Calu3 (cell line): ENCODE data around the gene COL7A1. TPM values are rescaled to one million over a fixed set of nuclear protein-coding genes. Genes with fewer than 3 reads are reported as not detected.

Source experiments
- BruUV-seq: library from RNA; stranded (reverse); fragments of 400-500 nt; replicated peaks from 2 replicates; lab custom pipeline; 2021; lab: Mats Ljungman, UMichigan
- CTCF ChIA-PET: fragments of 300-600 bp; sonication (Branson Sonifier 250); formaldehyde crosslinking; loops from one replicate; lab custom pipeline; 2022; ENCODE audit warnings: antibody characterized with exemption; lab: Charles Lee
- DNase-seq: peaks from one replicate; pipeline ENCODE4 v3.0.0; 2022
- H3K27ac Mint-ChIP-seq: one replicate; pipeline ENCODE4 v1.8.0; 2022; ENCODE audit warnings: mixed read lengths; ENCODE audit not compliant: unreplicated experiment
- H3K27me3 Mint-ChIP-seq: one replicate; pipeline ENCODE4 v1.8.0; 2022; ENCODE audit warnings: mixed read lengths; ENCODE audit not compliant: unreplicated experiment
- H3K36me3 Mint-ChIP-seq: one replicate; pipeline ENCODE4 v1.8.0; 2022; ENCODE audit warnings: mild to moderate bottlenecking, moderate library complexity, mixed read lengths; ENCODE audit not compliant: insufficient read depth, unreplicated experiment
- H3K4me1 Mint-ChIP-seq: one replicate; pipeline ENCODE4 v1.8.0; 2022; ENCODE audit warnings: mild to moderate bottlenecking, low read depth, mixed read lengths; ENCODE audit not compliant: unreplicated experiment
- H3K4me3 Mint-ChIP-seq: one replicate; pipeline ENCODE4 v1.8.0; 2022; ENCODE audit warnings: mild to moderate bottlenecking, low read depth, moderate library complexity, mixed read lengths; ENCODE audit not compliant: unreplicated experiment
- H3K9me3 Mint-ChIP-seq: one replicate; pipeline ENCODE4 v1.8.0; 2022; ENCODE audit warnings: low read depth, mixed read lengths; ENCODE audit not compliant: unreplicated experiment
- intact Hi-C: fragments of 100-400 bp; cut with micrococcal nuclease; formaldehyde crosslinking; loops from one replicate; pipeline ENCODE4 v1.10.0; 2022; ENCODE audit not compliant: unreplicated experiment
- total RNA-seq: library from RNA; stranded (reverse); gene quantifications from 2 replicates; pipeline ENCODE4 v1.2.3, GENCODE V29; 2022
- TF ChIP-seq, protein P1 (sequence below): fragments of 200-600 bp; IDR thresholded peaks from one replicate; pipeline ENCODE4 v1.8.0; 2022; ENCODE audit warnings: antibody characterized with exemption; ENCODE audit not compliant: unreplicated experiment

Gene COL7A1
- total RNA-seq, 1 experiment from 2014 or later, result 13.9 TPM

- Mint-ChIP-seq H3K4me1 (peaks cover 30% of the 10 kb centered on the region), H3K36me3 (peaks cover 5% of the 10 kb centered on the region), H3K4me3 (no peak overlapping the region), H3K9me3 (no peaks in the 10 kb centered on the region), H3K27me3 (no peaks in the 10 kb centered on the region), H3K27ac (no peak overlapping the region)
- intact Hi-C loops, result no loop called here
- TF ChIP-seq, protein P1, sequence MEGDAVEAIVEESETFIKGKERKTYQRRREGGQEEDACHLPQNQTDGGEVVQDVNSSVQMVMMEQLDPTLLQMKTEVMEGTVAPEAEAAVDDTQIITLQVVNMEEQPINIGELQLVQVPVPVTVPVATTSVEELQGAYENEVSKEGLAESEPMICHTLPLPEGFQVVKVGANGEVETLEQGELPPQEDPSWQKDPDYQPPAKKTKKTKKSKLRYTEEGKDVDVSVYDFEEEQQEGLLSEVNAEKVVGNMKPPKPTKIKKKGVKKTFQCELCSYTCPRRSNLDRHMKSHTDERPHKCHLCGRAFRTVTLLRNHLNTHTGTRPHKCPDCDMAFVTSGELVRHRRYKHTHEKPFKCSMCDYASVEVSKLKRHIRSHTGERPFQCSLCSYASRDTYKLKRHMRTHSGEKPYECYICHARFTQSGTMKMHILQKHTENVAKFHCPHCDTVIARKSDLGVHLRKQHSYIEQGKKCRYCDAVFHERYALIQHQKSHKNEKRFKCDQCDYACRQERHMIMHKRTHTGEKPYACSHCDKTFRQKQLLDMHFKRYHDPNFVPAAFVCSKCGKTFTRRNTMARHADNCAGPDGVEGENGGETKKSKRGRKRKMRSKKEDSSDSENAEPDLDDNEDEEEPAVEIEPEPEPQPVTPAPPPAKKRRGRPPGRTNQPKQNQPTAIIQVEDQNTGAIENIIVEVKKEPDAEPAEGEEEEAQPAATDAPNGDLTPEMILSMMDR, result no peak
- CTCF ChIA-PET, result no interaction called here
- DNase-seq, result no peak
- BruUV-seq, result no TSS peak
These were observed 29.9 kb downstream of the COL7A1 start for GRCh38 chr3:48565186-48565585.

- CTCF ChIA-PET, result no interaction called here
- no peak overlapping the region for H3K4me3 Mint-ChIP-seq
- no peak for DNase-seq
- no peaks in the 10 kb centered on the region for H3K27me3 Mint-ChIP-seq
- TF ChIP-seq, protein P1, result no peak
- no TSS peak for BruUV-seq
- peaks cover 5% of the 10 kb centered on the region for H3K36me3 Mint-ChIP-seq
- H3K9me3 Mint-ChIP-seq, result no peaks in the 10 kb centered on the region
- intact Hi-C loops, result loop anchor here (5.0 kb wide), 1 partner anchor 33 kb away; the partner anchor contains the start of gene COL7A1
- no peak overlapping the region for H3K27ac Mint-ChIP-seq
- H3K4me1 Mint-ChIP-seq, result peaks cover 32% of the 10 kb centered on the region
These were observed 30.5 kb downstream of the COL7A1 start for GRCh38 chr3:48564667-48565066.

GRCh38 chr3:48564022-48564421 is 31.1 kb downstream of the COL7A1 start:
- Mint-ChIP-seq H3K27me3 (no peaks in the 10 kb centered on the region), H3K27ac (peak overlapping the region; percentile 52), H3K4me1 (peaks cover 38% of the 10 kb centered on the region), H3K4me3 (no peak overlapping the region), H3K36me3 (peaks cover 5% of the 10 kb centered on the region), H3K9me3 (no peaks in the 10 kb centered on the region)
- intact Hi-C loops, result loop anchor here (5.0 kb wide), 1 partner anchor 33 kb away; the partner anchor contains the start of gene COL7A1
- peak; percentile 76 for DNase-seq
- CTCF ChIA-PET, result interaction anchor here (0.6 kb wide), 1 partner anchor 50 kb away, joined by 4 read pairs; no protein-coding TSS in a partner anchor
- no TSS peak for BruUV-seq
- TF ChIP-seq, protein P1, result no peak

GRCh38 chr3:48563382-48563918 is 31.7 kb downstream of the COL7A1 start, which contains the start of gene UCN2:
TSS of gene UCN2 (minus strand) at chr3:48563781. CDS start at chr3:48563124, 657 bp downstream.
- no peak for DNase-seq
- TF ChIP-seq, protein P1, result no peak
- Mint-ChIP-seq H3K4me3 (no peak within 1 kb of the TSS), H3K27me3 (no peaks in the 10 kb centered on the region), H3K36me3 (peaks cover 5% of the 10 kb centered on the region), H3K4me1 (peaks cover 44% of the 10 kb centered on the region), H3K27ac (peak within 1 kb of the TSS; percentile 52), H3K9me3 (no peaks in the 10 kb centered on the region)
- intact Hi-C loops, result loop anchor here (5.0 kb wide), 1 partner anchor 34 kb away; the partner anchor contains the start of gene COL7A1
- BruUV-seq, result no TSS peak
- CTCF ChIA-PET, result interaction anchor here (0.6 kb wide), 1 partner anchor 51 kb away, joined by 4 read pairs; no protein-coding TSS in a partner anchor
